NCI-H526 treated with DMSO at 0.1 percent for 48 hours (cell line): Measurements from ENCODE around the gene DENND4A.
"Not testable (repeated sequence)": the region's sequence is repeated elsewhere in the genome, so short reads cannot be mapped to it uniquely, and the experiment has no call there.

Experiments used
- DNase-seq: peaks from one replicate; lab custom pipeline; 2025; lab: John Stamatoyannopoulos, UW

The DENND4A gene

DNA sequence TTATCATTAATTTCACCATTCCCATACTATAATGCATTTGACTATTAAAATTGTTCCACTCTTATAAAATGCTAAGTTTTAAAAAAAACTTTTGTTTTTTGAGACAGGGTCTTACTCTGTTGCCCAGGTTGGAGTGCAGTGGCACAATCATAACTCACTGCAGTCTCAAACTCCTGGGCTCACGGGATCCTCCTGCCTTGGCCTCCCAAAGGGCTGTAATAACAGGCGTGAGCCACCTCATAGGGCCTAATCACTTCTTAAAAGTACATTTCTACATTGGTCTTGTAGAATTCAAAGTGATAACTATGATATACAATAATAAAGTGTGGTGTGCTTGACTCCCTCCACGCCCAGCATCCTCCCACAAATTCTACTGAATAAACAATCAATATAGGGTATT is 3.0 kb downstream of the DENND4A start:
- no peak for DNase-seq

DNA sequence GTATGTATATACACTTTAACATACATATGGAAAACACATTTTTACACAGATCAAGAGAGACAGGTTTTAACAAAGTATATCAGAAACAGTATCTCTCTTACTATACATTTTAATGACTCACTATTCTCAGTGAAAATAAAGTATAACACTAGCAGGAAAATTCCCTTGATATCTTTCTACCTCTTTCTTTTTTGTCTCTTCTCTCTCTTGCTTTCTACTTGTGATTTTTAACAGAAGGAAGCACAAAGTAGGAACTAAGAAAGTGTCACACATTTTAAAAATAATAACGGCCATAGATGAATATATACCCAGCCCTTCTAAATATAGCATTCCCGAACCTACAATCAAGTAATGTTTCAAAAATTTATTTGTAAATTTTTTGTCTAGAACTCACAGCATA is 4.8 kb downstream of the DENND4A start:
- no peak for DNase-seq

GRCh38 chr15:65785151-65785550 is 6.9 kb downstream of the DENND4A start:
- DNase-seq = no peak

GRCh38 chr15:65783872-65784271 is 8.2 kb downstream of the DENND4A start:
- DNase-seq = no peak

GRCh38 chr15:65782096-65782495 is 10.0 kb downstream of the DENND4A start:
- DNase-seq = no peak

- DNase-seq = not testable (repeated sequence)
These were observed 13.4 kb downstream of the DENND4A start for GRCh38 chr15:65778701-65779100.

DNA sequence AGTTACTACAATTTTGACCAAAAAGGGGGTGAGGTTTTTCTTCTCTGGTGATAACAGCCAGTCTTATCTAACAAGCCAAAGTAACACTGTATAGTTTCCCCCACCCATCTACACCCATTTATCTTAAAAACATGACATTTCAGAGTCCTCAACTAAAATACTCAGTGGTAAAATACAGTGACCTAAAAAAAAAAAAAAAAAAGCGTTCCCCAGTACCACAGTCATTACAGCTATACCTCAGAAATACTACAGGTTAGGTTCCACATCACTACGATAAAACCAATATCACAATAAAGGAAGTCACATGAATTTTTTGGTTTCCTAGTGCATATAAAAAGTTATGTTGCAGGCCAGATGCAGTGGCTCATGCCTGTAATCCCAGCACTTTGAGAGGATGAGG is 13.8 kb downstream of the DENND4A start:
- DNase-seq = no peak

- DNase-seq = no peak
These were observed 14.2 kb downstream of the DENND4A start for GRCh38 chr15:65777843-65778242.

DNA sequence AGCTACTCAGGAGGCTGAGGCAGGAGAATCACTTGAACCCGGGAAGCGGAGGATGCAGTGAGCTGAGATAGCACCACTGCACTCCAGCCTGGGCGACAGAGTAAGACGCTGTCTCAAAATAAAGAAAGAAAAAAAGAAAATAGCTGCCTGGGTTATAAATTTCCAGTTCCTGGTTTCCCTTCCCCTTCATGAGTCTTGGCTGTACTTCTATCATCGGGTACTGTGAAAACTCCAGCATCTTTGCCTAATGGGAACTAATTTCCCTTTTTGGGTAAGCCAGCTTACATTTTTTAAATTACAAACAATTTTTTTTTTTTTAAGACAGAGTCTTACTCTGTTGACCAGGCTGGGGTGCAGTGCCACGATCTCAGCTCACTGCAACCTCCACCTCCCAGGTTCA is 15.0 kb downstream of the DENND4A start:
- no peak for DNase-seq

DNA sequence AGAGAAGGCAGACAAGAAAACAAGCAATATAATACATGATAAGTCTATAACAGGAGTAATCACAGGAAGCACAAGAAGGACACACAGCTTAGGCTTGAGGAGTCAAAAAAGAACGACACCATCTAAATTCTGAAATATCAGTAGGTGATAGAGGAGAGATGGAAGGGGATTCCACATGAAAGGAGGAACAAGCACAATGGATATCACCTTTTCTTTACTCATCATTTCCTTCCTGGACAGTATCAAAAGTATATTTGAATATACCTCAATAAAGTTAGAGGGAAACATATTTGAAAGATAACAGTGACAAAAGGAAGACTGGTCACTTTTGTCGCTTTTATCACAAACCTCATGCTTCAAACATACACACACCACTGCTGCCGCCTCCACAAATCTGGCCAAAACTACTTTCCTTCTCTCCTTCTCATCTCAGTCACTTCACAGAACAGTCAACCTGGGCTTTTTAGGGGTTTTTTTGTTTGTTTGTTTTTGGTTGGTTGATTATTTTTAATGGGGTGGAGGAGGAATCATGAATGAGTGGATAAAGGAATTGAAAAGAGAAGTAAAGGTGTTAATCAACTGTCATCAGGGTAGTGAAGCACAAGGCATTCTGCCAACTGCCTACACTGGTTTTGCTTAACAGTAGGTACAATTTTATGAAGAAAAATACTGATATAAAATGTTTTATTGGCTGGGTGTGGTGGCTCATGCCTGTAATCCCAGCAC is 18.5 kb downstream of the DENND4A start:
- no peak for DNase-seq

DNA sequence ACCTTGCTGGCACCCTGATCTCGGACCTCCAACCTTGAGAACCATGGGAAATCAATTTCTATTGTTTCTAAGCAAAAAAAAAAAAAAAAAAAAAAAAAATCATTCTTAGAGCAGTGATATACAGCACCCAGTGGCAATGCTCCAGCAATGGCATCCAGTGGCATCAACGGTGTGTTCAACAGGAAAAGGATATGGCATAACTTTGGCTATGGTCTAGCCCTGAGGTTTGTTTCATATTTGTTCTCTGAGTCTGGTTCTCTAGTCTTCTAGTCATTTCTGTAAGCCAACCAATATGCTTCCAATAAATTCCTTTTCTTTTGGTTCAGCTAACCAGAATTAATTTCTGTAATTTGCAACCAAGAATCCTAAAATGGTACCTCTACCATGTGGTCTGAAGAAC is 19.2 kb downstream of the DENND4A start:
- DNase-seq = no peak

- DNase-seq = no peak
These were observed 20.2 kb downstream of the DENND4A start for GRCh38 chr15:65771870-65772269.

- no peak for DNase-seq
These were observed 22.6 kb downstream of the DENND4A start for GRCh38 chr15:65769482-65769881.

- no peak for DNase-seq
These were observed 24.2 kb downstream of the DENND4A start for GRCh38 chr15:65767895-65768294.

DNA sequence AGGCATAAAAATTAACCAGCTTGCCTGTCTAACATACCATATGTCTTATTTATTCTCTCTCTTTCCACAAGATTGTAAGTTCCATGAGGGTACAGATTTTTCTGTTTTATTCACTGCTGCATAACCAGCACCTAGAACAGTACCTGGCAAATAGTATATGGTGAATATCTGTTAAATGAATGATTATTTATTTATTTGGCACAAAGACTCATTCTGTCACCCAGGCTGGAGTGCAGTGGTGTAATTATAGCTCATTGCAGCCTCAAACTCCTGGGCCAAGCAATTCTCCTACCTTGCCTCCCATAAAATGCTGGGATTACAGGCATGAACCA is 24.9 kb downstream of the DENND4A start:
- DNase-seq = no peak

DNA sequence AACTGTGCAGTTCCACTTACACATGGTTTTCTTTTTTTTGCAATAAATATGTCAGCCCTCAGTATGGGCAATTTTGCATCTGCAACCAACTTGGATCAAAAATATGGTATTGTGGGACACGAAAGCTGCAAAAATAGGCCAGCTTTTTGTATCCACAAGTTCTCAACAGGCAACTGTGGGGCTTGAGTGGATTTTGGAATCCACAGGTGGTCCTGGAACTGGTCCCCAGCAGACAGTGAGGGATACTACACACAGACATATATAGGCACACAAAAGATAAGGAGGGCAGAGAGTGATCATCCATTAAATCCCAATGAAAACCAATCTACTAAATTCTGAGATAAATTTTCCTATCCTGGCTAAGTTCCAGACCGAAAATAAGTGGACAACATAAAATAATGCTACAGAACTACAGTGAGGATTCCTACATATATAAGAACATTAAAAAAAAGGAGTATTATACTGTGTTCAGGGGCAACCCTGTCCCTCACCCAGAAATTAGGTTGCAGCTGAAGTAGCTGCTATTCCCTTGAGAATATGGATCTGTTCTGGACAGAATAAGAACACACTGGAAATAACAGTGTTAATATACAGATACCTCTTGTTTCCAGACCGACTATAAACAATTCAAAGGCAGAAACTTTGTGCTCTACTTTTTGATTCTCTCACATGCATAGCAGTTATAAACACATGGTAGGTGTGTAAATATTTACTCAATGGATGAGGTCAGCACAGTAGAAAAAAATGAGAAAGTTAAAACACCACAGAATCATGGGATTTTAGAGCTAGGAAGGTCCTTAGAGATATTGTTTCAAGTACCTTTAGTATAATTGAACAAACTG is 25.4 kb downstream of the DENND4A start:
- no peak for DNase-seq

DNA sequence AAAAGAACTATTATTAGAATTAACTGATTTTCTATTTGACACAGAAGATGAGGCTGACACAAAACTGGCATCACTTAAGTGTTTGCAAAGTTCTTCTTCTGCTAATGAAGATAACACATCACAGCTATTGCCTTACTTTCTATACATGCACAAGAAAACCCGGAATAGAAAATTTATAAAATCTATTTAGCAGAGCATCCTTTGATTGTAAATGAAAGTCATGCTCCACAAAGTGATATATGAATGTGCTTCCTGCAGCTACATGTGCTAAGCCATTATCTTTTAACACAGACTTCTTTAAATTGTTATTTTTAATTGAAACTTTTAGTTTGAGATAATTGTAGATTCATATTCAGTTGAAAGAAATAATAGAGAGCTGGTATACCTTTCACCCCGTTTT is 27.0 kb downstream of the DENND4A start:
- DNase-seq = no peak

DNA sequence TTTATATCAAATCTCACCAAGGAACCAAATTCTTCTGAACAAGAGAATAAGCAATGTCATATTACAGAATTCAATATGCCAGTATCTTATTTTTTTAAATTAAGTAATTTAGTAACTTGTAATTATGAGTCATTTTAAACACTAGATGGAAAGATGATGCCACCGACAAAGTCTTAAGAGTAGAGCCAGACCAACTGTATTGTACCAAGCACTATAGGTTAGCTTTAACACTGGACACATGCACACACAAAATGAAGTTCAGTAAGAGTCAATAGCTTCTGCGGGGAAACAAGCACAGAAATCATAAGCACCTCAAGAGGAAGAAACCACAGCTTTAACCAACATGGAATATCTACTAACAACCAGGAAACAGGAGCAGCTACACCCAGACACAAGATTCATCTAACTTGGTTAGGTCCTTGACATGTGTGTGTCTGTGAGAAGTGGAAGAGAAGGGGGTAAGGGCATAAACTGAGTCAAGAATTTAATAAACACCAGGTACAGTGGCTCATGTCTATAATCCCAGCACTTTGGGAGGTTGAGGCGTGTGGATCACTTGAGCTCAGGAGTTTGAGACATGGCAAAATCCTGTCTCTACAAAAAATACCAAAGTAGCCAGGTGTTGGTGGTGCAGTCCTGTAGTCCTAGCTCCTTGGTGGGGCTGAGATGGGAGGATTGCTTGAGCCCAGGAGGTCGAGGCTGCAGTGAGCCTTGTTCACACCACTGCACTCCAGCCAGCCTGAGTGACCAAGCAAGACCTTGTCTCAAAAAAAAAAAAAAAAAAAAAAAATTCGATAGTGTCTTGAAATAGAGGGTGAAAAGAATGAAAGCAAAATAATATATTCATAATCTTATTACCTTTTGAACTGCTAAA is 28.9 kb downstream of the DENND4A start:
- no peak for DNase-seq

DNA sequence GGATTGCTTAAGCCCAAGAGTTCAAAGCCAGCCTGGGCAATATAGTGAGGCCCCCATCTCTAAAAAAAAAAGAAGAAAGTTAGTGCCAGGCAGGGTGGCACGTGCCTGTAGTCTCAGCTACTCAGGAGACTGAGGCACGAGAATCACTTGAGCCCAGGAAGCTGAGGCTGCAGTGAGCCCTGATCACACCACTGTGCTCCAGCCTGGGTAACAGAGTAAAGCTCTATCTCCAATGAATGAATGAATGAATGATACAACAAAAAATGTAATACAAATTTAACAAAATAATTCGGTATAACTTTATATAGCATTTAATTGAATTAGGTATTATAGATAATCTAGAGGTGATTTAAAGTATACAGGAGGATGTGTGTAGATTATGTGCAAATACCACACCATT is 29.7 kb downstream of the DENND4A start:
- DNase-seq = no peak

- DNase-seq = no peak
These were observed 30.7 kb downstream of the DENND4A start for GRCh38 chr15:65761210-65761926.

DNA sequence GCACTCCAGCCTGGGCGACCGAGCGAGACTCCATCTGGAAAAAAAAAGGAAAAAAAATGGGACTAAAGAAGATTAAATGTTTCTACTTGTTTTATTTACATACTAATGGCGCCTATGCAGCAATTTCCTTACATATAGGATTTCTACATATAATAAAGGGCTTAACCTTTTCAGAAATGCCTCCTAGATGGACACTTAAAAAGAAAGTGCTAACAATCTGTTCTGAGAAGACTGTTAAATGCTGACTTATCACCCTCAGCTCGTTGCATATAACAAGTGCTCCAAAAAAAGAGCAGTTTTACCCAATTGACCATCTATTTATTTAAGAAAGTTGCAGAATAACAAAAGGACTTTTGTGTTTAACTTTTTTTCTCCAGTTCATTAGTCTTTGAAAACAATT is 32.7 kb downstream of the DENND4A start:
- DNase-seq = no peak

DNA sequence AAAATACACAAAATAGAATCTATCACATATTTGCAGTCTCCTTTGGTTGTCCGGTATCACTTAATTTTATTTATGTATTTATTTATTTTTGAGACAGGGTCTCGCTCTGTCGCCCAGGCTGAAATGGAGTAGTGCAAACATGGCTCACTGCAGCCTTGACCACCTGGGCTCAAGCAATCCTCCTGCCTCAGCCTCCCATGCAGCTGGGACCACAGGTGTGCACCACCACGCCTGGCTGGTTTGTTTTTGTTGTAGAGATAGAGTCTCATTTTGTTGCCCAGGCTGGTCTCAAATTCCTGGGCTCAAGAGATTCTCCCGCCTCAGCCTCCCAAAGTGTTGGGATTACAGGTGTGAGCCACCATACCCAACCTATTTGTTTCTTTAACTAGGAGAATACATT is 33.9 kb downstream of the DENND4A start:
- DNase-seq = no peak
